ENCODE measurements around the gene FAM131A.

DNA sequence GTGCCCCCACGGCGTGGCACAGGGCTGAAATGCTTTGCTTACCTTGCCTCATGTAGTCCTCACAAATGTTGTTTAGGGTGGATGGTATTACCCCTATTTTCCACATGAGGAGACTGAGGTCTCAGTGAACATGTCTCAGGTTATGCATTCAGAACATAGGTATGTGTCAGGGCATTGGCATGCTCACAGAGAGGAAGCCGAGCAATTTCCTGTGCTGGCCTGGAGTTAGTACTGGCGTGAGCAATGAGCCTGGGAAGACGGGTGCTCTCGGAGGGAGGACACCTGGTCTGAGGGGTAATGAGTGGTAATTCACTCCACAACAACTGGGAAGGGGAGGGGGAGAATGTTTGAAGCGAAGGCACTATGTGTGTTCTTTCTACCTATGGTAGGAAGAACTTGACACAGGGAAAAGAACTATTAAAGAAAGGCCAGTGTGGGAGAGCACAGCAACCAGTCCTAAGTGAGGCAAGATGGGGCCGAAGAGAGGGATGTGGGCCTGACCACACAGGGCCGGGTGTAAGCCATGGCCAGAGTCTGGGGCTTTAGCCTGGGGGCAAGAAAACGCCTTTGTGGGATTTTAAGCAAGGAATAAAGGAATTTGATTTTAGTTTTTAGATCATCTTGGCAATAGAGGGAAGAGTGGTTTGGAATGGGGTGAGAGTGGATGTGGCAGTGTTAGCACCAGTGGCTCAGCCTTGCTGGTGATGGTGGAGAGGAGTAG is 4.9 kb upstream of the FAM131A start:
- TF ChIP-seq CTCF (IDR thresholded peaks at IDR 0.05) (no peak), POLR2A (IDR thresholded peaks at IDR 0.05) (no peak)
